ENCODE measurements around the gene TSEN54. TPM values are rescaled to one million over a fixed set of nuclear protein-coding genes. Genes with fewer than 3 reads are reported as not detected.

The TSEN54 gene
- total and polyA plus RNA-seq, 2 experiments from 2014 or later, result 45.9 to 62.5 TPM

DNA sequence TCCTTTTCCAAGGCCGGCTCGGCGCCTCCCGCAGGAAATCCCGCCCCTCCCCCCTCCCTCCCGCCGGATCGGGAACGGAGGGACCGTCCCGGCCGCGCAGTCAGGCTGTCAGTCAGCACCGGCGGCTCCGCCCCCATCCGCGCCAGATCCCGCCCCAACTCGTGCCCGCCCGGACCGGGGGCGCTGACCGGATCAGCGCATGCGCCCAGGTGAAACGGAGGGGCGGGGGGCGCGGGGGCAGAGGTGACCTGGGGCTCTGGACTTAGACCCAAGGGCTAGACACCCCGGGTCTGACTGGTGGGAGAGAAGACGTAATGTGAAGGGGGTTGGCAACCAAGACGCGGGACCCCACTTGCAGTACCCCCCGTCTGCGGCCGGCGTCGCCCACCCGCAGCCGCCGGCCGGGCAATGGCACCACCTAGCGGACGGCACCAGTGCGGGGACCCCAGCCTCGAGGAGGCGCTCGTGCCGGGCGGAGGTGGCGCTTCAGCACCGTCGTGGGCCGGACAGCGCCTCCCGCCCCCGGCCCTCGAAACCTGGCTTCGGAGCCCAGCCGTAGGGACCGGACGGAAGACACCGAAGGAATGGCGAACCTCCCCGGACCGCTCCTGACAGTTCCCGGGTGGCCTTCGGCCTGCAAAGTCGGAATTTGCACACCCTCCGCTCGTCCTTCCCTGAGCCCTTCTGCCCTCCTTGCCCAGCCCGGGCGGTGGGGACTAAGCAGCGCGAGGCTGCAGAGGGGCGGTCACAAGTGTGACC lies 653 bp upstream of the TSEN54 start, which contains the start of gene CASKIN2 (continued):
- TF ChIP-seq, protein P1, sequence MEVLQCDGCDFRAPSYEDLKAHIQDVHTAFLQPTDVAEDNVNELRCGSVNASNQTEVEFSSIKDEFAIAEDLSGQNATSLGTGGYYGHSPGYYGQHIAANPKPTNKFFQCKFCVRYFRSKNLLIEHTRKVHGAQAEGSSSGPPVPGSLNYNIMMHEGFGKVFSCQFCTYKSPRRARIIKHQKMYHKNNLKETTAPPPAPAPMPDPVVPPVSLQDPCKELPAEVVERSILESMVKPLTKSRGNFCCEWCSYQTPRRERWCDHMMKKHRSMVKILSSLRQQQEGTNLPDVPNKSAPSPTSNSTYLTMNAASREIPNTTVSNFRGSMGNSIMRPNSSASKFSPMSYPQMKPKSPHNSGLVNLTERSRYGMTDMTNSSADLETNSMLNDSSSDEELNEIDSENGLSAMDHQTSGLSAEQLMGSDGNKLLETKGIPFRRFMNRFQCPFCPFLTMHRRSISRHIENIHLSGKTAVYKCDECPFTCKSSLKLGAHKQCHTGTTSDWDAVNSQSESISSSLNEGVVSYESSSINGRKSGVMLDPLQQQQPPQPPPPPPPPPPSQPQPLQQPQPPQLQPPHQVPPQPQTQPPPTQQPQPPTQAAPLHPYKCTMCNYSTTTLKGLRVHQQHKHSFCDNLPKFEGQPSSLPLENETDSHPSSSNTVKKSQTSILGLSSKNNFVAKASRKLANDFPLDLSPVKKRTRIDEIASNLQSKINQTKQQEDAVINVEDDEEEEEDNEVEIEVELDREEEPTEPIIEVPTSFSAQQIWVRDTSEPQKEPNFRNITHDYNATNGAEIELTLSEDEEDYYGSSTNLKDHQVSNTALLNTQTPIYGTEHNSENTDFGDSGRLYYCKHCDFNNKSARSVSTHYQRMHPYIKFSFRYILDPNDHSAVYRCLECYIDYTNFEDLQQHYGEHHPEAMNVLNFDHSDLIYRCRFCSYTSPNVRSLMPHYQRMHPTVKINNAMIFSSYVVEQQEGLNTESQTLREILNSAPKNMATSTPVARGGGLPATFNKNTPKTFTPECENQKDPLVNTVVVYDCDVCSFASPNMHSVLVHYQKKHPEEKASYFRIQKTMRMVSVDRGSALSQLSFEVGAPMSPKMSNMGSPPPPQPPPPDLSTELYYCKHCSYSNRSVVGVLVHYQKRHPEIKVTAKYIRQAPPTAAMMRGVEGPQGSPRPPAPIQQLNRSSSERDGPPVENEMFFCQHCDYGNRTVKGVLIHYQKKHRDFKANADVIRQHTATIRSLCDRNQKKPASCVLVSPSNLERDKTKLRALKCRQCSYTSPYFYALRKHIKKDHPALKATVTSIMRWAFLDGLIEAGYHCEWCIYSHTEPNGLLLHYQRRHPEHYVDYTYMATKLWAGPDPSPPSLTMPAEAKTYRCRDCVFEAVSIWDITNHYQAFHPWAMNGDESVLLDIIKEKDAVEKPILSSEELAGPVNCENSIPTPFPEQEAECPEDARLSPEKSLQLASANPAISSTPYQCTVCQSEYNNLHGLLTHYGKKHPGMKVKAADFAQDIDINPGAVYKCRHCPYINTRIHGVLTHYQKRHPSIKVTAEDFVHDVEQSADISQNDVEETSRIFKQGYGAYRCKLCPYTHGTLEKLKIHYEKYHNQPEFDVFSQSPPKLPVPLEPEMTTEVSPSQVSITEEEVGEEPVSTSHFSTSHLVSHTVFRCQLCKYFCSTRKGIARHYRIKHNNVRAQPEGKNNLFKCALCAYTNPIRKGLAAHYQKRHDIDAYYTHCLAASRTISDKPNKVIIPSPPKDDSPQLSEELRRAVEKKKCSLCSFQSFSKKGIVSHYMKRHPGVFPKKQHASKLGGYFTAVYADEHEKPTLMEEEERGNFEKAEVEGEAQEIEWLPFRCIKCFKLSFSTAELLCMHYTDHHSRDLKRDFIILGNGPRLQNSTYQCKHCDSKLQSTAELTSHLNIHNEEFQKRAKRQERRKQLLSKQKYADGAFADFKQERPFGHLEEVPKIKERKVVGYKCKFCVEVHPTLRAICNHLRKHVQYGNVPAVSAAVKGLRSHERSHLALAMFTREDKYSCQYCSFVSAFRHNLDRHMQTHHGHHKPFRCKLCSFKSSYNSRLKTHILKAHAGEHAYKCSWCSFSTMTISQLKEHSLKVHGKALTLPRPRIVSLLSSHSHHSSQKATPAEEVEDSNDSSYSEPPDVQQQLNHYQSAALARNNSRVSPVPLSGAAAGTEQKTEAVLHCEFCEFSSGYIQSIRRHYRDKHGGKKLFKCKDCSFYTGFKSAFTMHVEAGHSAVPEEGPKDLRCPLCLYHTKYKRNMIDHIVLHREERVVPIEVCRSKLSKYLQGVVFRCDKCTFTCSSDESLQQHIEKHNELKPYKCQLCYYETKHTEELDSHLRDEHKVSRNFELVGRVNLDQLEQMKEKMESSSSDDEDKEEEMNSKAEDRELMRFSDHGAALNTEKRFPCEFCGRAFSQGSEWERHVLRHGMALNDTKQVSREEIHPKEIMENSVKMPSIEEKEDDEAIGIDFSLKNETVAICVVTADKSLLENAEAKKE (CRISPR knock-in tag; IDR thresholded peaks at IDR 0.05), result no peak
- TF ChIP-seq CREB1 (CRISPR knock-in tag; IDR thresholded peaks at IDR 0.05; ENCODE audit: low read depth), result 0 out of 2 replicates have a peak, but pooled peaks have one; percentile 31
- no peak for TF ChIP-seq NANOG (IDR thresholded peaks at IDR 0.05; ENCODE audit: borderline replicate concordance)
- TF ChIP-seq ZNF114 (CRISPR knock-in tag; IDR thresholded peaks at IDR 0.05), result no peak
- TF ChIP-seq EZH2phosphoT487 (IDR thresholded peaks at IDR 0.05; ENCODE audit: unreplicated experiment), result no peak
- no peak for TF ChIP-seq STAT1 (IDR thresholded peaks at IDR 0.05; ENCODE audit: unreplicated experiment)
- no peak for TF ChIP-seq ZNF331 (CRISPR knock-in tag; IDR thresholded peaks at IDR 0.05; ENCODE audit: low read depth)
- 0 out of 2 replicates have a peak, but pooled peaks have one; percentile 5 for TF ChIP-seq POLR2AphosphoS5 (IDR thresholded peaks at IDR 0.05; ENCODE audit: low read depth)
- TF ChIP-seq JUNB (IDR thresholded peaks at IDR 0.05; ENCODE audit: unreplicated experiment), result no peak

Data from GM23338 (cell line).